ENCODE measurements around the gene SPNS2. TPM values are rescaled to one million over a fixed set of nuclear protein-coding genes. Genes with fewer than 3 reads are reported as not detected.

SPNS2 gene
- polyA plus RNA-seq, 1 donor (not counting 4 experiments of a cell fraction or from before 2014, with no cell fraction given): 0.10 TPM

GRCh38 chr17:4487820-4488716 lies 10.6 kb upstream of the SPNS2 start:
- Histone ChIP-seq H3K9me3 (ENCODE audit: control insufficient read depth, low read depth, low read length) (no peaks in the 10 kb centered on the region), H3K27me3 (ENCODE audit: control insufficient read depth, extremely low read depth, insufficient read depth, low read length) (no peaks in the 10 kb centered on the region), H3K27ac (ENCODE audit: control insufficient read depth, insufficient read depth, low read length) (no peak overlapping the region), H4K20me1 (ENCODE audit: control insufficient read depth, extremely low read depth, insufficient read depth, low read length) (no peaks in the 10 kb centered on the region), H3K4me3 (ENCODE audit: control insufficient read depth in 2 of 3, extremely low read depth in 1 of 3, insufficient read depth in 2 of 3, low read depth in 1 of 3, low read length in 3 of 3) (no peak overlapping the region), H3K9me1 (ENCODE audit: control insufficient read depth, extremely low read depth, insufficient read depth, low read length) (no peaks in the 10 kb centered on the region), H2AFZ (ENCODE audit: control insufficient read depth, low read length) (no peak overlapping the region), H3K4me1 (ENCODE audit: control insufficient read depth, extremely low read depth, insufficient read depth, low read length) (peaks cover 17% of the 10 kb centered on the region), H3K9ac (ENCODE audit: control insufficient read depth, extremely low read depth, insufficient read depth, low read length) (no peak overlapping the region), H3K79me2 (ENCODE audit: control insufficient read depth, insufficient read depth, low read length) (no peaks in the 10 kb centered on the region), H3K36me3 (ENCODE audit: control insufficient read depth in 2 of 2, extremely low read depth in 1 of 2, insufficient read depth in 2 of 2, low read length in 2 of 2) (no peaks in the 10 kb centered on the region), H3K4me2 (ENCODE audit: control insufficient read depth, extremely low read depth, insufficient read depth, low read depth, low read length) (no peak overlapping the region)
- dilution Hi-C loops (cut with MboI; ENCODE audit: extremely low pct_ligation_motif_present, low sequenced_read_pairs): no loop called here
- DNase-seq (ENCODE audit: low read depth, low spot score) (no peak), FAIRE-seq (no peak)
- TF ChIP-seq EZH2 (IDR thresholded peaks at IDR 0.05; ENCODE audit: low read length) (no peak), CTCF (optimal IDR thresholded peaks at IDR 0.05 in 1 of 3, IDR thresholded peaks at IDR 0.05 in 1 of 3, conservative IDR thresholded peaks at IDR 0.05 in 1 of 3; ENCODE audit: extremely low read depth in 1 of 3, insufficient read depth in 2 of 3, low read length in 3 of 3) (no peak)

- FAIRE-seq (no peak), DNase-seq (ENCODE audit: low read depth, low spot score) (no peak)
- H3K4me3 ChIP-seq (ENCODE audit: control insufficient read depth in 2 of 3, extremely low read depth in 1 of 3, insufficient read depth in 2 of 3, low read depth in 1 of 3, low read length in 3 of 3): no peak overlapping the region
- no peaks in the 10 kb centered on the region for H3K9me1 ChIP-seq (ENCODE audit: control insufficient read depth, extremely low read depth, insufficient read depth, low read length)
- no peak overlapping the region for H3K4me2 ChIP-seq (ENCODE audit: control insufficient read depth, extremely low read depth, insufficient read depth, low read depth, low read length)
- H3K27me3 ChIP-seq (ENCODE audit: control insufficient read depth, extremely low read depth, insufficient read depth, low read length): no peaks in the 10 kb centered on the region
- H4K20me1 ChIP-seq (ENCODE audit: control insufficient read depth, extremely low read depth, insufficient read depth, low read length): no peaks in the 10 kb centered on the region
- dilution Hi-C loops (cut with MboI; ENCODE audit: extremely low pct_ligation_motif_present, low sequenced_read_pairs): no loop called here
- no peak overlapping the region for H3K9ac ChIP-seq (ENCODE audit: control insufficient read depth, extremely low read depth, insufficient read depth, low read length)
- H3K9me3 ChIP-seq (ENCODE audit: control insufficient read depth, low read depth, low read length): no peaks in the 10 kb centered on the region
- H3K79me2 ChIP-seq (ENCODE audit: control insufficient read depth, insufficient read depth, low read length): no peaks in the 10 kb centered on the region
- TF ChIP-seq CTCF (optimal IDR thresholded peaks at IDR 0.05 in 1 of 3, IDR thresholded peaks at IDR 0.05 in 1 of 3, conservative IDR thresholded peaks at IDR 0.05 in 1 of 3; ENCODE audit: extremely low read depth in 1 of 3, insufficient read depth in 2 of 3, low read length in 3 of 3): no peak
- TF ChIP-seq EZH2 (IDR thresholded peaks at IDR 0.05; ENCODE audit: low read length): no peak
- no peak overlapping the region for H2AFZ ChIP-seq (ENCODE audit: control insufficient read depth, low read length)
- no peak overlapping the region for H3K27ac ChIP-seq (ENCODE audit: control insufficient read depth, insufficient read depth, low read length)
- H3K36me3 ChIP-seq (ENCODE audit: control insufficient read depth in 2 of 2, extremely low read depth in 1 of 2, insufficient read depth in 2 of 2, low read length in 2 of 2): no peaks in the 10 kb centered on the region
- peaks cover 8% of the 10 kb centered on the region for H3K4me1 ChIP-seq (ENCODE audit: control insufficient read depth, extremely low read depth, insufficient read depth, low read length)
Measured at GRCh38 chr17:4488989-4489595, 9.6 kb upstream of the SPNS2 start.
